NT2/D1 (cell line): ENCODE results near the gene LRRFIP1.
A peak's percentile ranks its signal among the peaks of the same experiment; 100 is the strongest.
"Not testable (repeated sequence)": the region's sequence is repeated elsewhere in the genome, so short reads cannot be mapped to it uniquely, and the experiment has no call there.

Experiments used
- DNase-seq: peaks from one replicate; pipeline ENCODE4 v3.0.0-alpha.2; 2011; ENCODE audit warnings: low read depth, low spot score
- H3K27me3 ChIP-seq: 2 replicates; pipeline ENCODE4 v1.6.0; 2011; ENCODE audit warnings: mild to moderate bottlenecking; ENCODE audit not compliant: insufficient read length, insufficient read depth
- H3K36me3 ChIP-seq: 2 replicates; pipeline ENCODE4 v1.6.1; 2011; ENCODE audit warnings: mild to moderate bottlenecking, low read length, mixed read lengths; ENCODE audit not compliant: insufficient read depth, insufficient read length
- H3K4me1 ChIP-seq: 2 replicates; pipeline ENCODE4 v1.5.1; 2011; ENCODE audit not compliant: insufficient read depth, insufficient read length
- H3K4me3 ChIP-seq: 2 replicates; pipeline ENCODE4 v1.5.1; 2011; ENCODE audit warnings: low read depth; ENCODE audit not compliant: insufficient read length
- H3K9ac ChIP-seq: 2 replicates; pipeline ENCODE4 v1.6.0; 2011; ENCODE audit warnings: low read depth; ENCODE audit not compliant: insufficient read length
- H3K9me3 ChIP-seq: 2 replicates; pipeline ENCODE4 v1.5.1; 2011; ENCODE audit warnings: mild to moderate bottlenecking, low read length; ENCODE audit not compliant: insufficient read depth
- SUZ12 ChIP-seq: IDR thresholded peaks from 2 replicates; pipeline ENCODE4 v1.6.1; 2011; ENCODE audit not compliant: insufficient read length, insufficient read depth; ENCODE audit errors: extremely low read depth
- YY1 ChIP-seq: IDR thresholded peaks from 2 replicates; pipeline ENCODE4 v1.6.1; 2011; ENCODE audit not compliant: insufficient read length, insufficient read depth
- ZNF274 ChIP-seq: IDR thresholded peaks from 2 replicates; pipeline ENCODE4 v1.6.1; 2011; ENCODE audit warnings: mild to moderate bottlenecking, low read depth, low read length

Gene LRRFIP1

GRCh38 chr2:237593596-237594320 is 33.6 kb upstream of the LRRFIP1 start:
- H3K4me3 ChIP-seq = no peak overlapping the region
- peak overlapping the region; percentile 42 for H3K9ac ChIP-seq
- no peaks in the 10 kb centered on the region for H3K36me3 ChIP-seq
- H3K9me3 ChIP-seq = no peaks in the 10 kb centered on the region
- no peaks in the 10 kb centered on the region for H3K27me3 ChIP-seq
- peaks cover 44% of the 10 kb centered on the region for H3K4me1 ChIP-seq
- no peak for DNase-seq
- TF ChIP-seq SUZ12 (no peak), ZNF274 (no peak), YY1 (no peak)

DNA sequence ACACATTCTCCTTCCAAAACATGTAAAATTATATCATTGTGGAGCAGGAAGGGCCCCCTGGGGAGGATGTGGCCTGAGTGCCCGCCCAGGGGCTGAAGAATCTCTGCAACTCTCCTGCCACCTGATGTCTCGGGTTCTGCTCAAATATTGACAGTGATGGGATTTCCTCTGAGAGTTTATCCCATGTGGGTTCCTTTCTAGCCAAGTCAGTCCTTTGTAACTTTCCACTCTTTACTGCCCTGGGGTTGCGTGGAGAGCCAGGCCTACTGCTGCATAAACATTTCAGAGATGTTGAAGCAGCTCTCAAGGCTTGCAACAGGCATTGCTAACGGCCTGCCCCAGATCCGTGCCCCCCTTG is 32.9 kb upstream of the LRRFIP1 start:
- no peaks in the 10 kb centered on the region for H3K27me3 ChIP-seq
- no peaks in the 10 kb centered on the region for H3K36me3 ChIP-seq
- TF ChIP-seq ZNF274 = no peak
- no peak for TF ChIP-seq SUZ12
- TF ChIP-seq YY1 = no peak
- DNase-seq = no peak
- H3K4me3 ChIP-seq = no peak overlapping the region
- peak overlapping the region; percentile 42 for H3K9ac ChIP-seq
- no peaks in the 10 kb centered on the region for H3K9me3 ChIP-seq
- peaks cover 45% of the 10 kb centered on the region for H3K4me1 ChIP-seq

- not testable (repeated sequence) for DNase-seq, H3K27me3 ChIP-seq, H3K9ac ChIP-seq, H3K36me3 ChIP-seq, H3K4me3 ChIP-seq, H3K9me3 ChIP-seq
- peaks cover 45% of the 10 kb centered on the region for H3K4me1 ChIP-seq
These were observed 31.4 kb upstream of the LRRFIP1 start for GRCh38 chr2:237595829-237596519.

DNA sequence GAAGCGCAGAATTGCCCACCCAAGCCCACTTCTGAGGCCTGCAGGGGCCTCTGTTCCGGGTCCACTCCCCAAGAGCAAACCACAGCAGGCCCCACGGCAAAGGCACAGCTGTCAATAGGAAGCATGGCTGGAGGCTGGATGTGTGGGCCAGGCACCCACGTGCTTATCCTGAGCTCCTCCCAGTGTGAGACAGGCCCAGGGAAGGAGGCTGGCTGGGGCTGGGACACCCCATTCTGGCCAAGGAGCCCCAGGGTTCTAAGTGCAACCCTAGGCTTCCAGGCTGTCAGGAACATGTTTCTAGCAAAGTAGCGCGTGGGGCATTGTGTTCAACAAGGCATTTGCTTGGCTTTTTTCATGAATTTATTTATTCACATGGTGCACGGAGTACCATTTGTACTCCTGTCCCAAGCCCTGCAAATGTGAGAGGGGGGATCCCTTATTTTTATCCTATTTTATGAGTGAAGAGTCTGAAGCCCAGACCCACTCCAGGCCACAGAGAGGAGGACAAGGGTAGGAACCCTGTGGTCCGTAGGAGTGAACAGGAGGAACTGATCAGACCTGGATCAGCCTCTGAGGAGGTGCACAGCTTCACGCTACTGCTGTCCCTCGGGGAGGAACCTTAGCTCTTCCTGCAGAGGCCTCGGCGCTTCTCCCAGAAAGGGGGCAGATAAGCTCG is 30.7 kb upstream of the LRRFIP1 start:
- Histone ChIP-seq H3K27me3 (no peaks in the 10 kb centered on the region), H3K9me3 (no peaks in the 10 kb centered on the region), H3K4me3 (no peak overlapping the region), H3K4me1 (peaks cover 46% of the 10 kb centered on the region), H3K9ac (no peak overlapping the region), H3K36me3 (no peaks in the 10 kb centered on the region)
- TF ChIP-seq YY1 (no peak), ZNF274 (no peak), SUZ12 (no peak)
- no peak for DNase-seq

DNA sequence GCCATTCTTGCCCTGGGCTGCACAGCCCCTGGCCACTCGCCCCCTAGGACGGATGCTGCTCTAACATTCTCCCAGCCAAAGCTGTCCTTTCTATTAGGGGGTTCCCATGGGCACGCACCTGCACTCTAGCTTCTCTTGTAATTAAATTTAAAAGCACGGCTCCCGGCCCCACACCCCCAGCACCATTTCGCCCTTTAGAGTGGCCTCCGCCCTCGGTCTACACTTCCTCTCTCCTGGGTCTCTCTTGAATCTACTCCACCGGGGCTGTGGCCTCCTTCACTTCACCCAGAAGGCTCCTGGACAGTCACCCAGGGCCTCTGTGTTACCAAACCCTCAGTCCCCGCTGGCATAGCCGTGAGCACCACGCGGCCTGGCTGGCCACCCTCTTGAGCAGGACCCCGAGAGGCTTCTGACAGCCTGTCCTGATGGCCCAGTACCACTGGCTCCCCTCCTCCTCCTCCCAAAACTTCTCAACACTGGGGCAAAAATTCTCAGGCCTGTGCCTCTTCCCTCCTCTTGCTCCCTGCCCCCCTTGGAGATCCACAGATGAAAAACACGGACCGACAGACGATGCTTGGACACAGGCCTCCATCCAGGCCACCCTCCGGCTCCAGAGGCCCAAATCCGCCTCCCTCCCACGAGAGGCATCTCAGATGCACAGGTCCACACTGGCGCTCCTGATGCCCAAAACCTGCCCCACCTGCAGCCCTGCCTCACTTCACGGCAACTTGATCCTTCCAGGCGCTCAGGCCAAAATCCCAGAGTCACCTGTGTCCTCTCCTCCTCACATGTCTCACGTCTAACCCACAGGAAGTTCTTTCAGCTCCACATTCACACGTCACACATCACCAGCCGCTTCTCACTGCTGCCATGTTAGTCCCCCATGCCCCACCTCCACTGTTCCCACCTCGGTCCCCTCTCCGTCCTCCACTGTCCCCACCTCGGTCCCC is 29.9 kb upstream of the LRRFIP1 start:
- no peak for DNase-seq
- Histone ChIP-seq H3K4me1 (peaks cover 44% of the 10 kb centered on the region), H3K27me3 (no peaks in the 10 kb centered on the region), H3K36me3 (no peaks in the 10 kb centered on the region), H3K4me3 (no peak overlapping the region), H3K9ac (no peak overlapping the region), H3K9me3 (no peaks in the 10 kb centered on the region)
- TF ChIP-seq ZNF274 = no peak
- no peak for TF ChIP-seq YY1
- TF ChIP-seq SUZ12 = no peak

- DNase-seq = no peak
- H3K36me3 ChIP-seq = no peaks in the 10 kb centered on the region
- no peak overlapping the region for H3K9ac ChIP-seq
- H3K4me3 ChIP-seq = no peak overlapping the region
- no peak for TF ChIP-seq SUZ12
- TF ChIP-seq YY1 = no peak
- no peak for TF ChIP-seq ZNF274
- H3K27me3 ChIP-seq = no peaks in the 10 kb centered on the region
- peaks cover 37% of the 10 kb centered on the region for H3K4me1 ChIP-seq
- no peaks in the 10 kb centered on the region for H3K9me3 ChIP-seq
These were observed 28.7 kb upstream of the LRRFIP1 start for GRCh38 chr2:237598468-237599208.
